Activated naive CD4-positive, alpha-beta T cell treated with anti-CD3 and anti-CD28 coated beads, Interleukin-2, amount 50 U/mL, for 72 hours (primary cell): ENCODE results near the gene OSCP1. TPM values are rescaled to one million over a fixed set of nuclear protein-coding genes. Genes with fewer than 3 reads are reported as not detected.
A peak's percentile ranks its signal among the peaks of the same experiment; 100 is the strongest.

ENCODE experiments used
- ATAC-seq, 2 donors: fragments of 150-1000 bp; cut with Tn5 transposase; 2 replicates each; pipeline ENCODE4 v1.10.0; 2021; ENCODE audit warnings: mild to moderate bottlenecking in 2 of 2, moderate library complexity in 2 of 2
- DNase-seq, 2 donors: peaks; one replicate each; pipeline ENCODE4 v3.0.0; 2021 to 2022; ENCODE audit warnings: low spot score in 2 of 2
- H3K27ac Mint-ChIP-seq, 2 donors: one replicate each; pipeline ENCODE4 v1.8.0; 2022; ENCODE audit warnings: mild to moderate bottlenecking in 2 of 2, mixed read lengths in 2 of 2
- H3K36me3 Mint-ChIP-seq, 2 donors: one replicate each; pipeline ENCODE4 v1.8.0; 2022; ENCODE audit warnings: mixed read lengths in 2 of 2
- H3K9me3 Mint-ChIP-seq, 2 donors: one replicate each; pipeline ENCODE4 v1.8.0; 2022; ENCODE audit warnings: mixed read lengths in 2 of 2
- total RNA-seq, 2 donors: library from RNA; stranded (reverse); gene quantifications; one replicate each; pipeline ENCODE4 v1.2.3, GENCODE V29; 2022

Gene OSCP1
- total RNA-seq, 2 donors from 2014 or later: 1.6 to 4.8 TPM

GRCh38 chr1:36433102-36433501 lies 17.1 kb downstream of the OSCP1 start:
- Mint-ChIP-seq H3K9me3 (no peaks in the 10 kb centered on the region), H3K27ac (no peak overlapping the region), H3K36me3 (no peaks in the 10 kb centered on the region)
- no peak for ATAC-seq
- DNase-seq: no peak

- H3K27ac Mint-ChIP-seq: no peak overlapping the region
- no peak for ATAC-seq
- DNase-seq: no peak
- no peaks in the 10 kb centered on the region for H3K9me3 Mint-ChIP-seq
- no peaks in the 10 kb centered on the region for H3K36me3 Mint-ChIP-seq
Observed at GRCh38 chr1:36432616-36433015, 17.6 kb downstream of the OSCP1 start.

GRCh38 chr1:36425791-36426190 lies 24.5 kb downstream of the OSCP1 start:
- Mint-ChIP-seq H3K36me3 (no peaks in the 10 kb centered on the region), H3K9me3 (no peaks in the 10 kb centered on the region), H3K27ac (no peak overlapping the region)
- peak in 1 of 2 donors; percentile 52 for ATAC-seq
- DNase-seq: no peak

GRCh38 chr1:36421649-36422048 lies 28.6 kb downstream of the OSCP1 start:
- no peaks in the 10 kb centered on the region for H3K36me3 Mint-ChIP-seq
- H3K27ac Mint-ChIP-seq: peak overlapping the region; percentile 89 to 96
- DNase-seq (no peak), ATAC-seq (no peak)
- no peaks in the 10 kb centered on the region for H3K9me3 Mint-ChIP-seq

GRCh38 chr1:36420836-36421317 lies 29.4 kb downstream of the OSCP1 start:
- peak; percentile 98 for ATAC-seq
- Mint-ChIP-seq H3K36me3 (no peaks in the 10 kb centered on the region), H3K27ac (peak overlapping the region; percentile 89 to 96), H3K9me3 (no peaks in the 10 kb centered on the region)
- DNase-seq: peak; percentile 90 to 96

GRCh38 chr1:36420409-36420808 lies 29.8 kb downstream of the OSCP1 start:
- DNase-seq (no peak), ATAC-seq (peak; percentile 14 to 19)
- Mint-ChIP-seq H3K36me3 (no peaks in the 10 kb centered on the region), H3K27ac (peak overlapping the region; percentile 89 to 96), H3K9me3 (no peaks in the 10 kb centered on the region)

- Mint-ChIP-seq H3K27ac (no peak overlapping the region), H3K36me3 (no peaks in the 10 kb centered on the region), H3K9me3 (no peaks in the 10 kb centered on the region)
- DNase-seq: no peak
- ATAC-seq: no peak
Observed at GRCh38 chr1:36419569-36419968, 30.7 kb downstream of the OSCP1 start.

- no peaks in the 10 kb centered on the region for H3K36me3 Mint-ChIP-seq
- ATAC-seq (no peak), DNase-seq (no peak)
- H3K9me3 Mint-ChIP-seq: no peaks in the 10 kb centered on the region
- no peak overlapping the region for H3K27ac Mint-ChIP-seq
Observed at GRCh38 chr1:36419140-36419539, 31.1 kb downstream of the OSCP1 start.

GRCh38 chr1:36417931-36418330 lies 32.3 kb downstream of the OSCP1 start:
- DNase-seq (no peak), ATAC-seq (no peak)
- H3K9me3 Mint-ChIP-seq: no peaks in the 10 kb centered on the region
- no peaks in the 10 kb centered on the region for H3K36me3 Mint-ChIP-seq
- no peak overlapping the region for H3K27ac Mint-ChIP-seq

GRCh38 chr1:36415661-36416326 lies 34.5 kb downstream of the OSCP1 start:
- ATAC-seq (no peak), DNase-seq (no peak)
- Mint-ChIP-seq H3K36me3 (no peaks in the 10 kb centered on the region), H3K27ac (no peak overlapping the region), H3K9me3 (no peaks in the 10 kb centered on the region)

- DNase-seq (no peak), ATAC-seq (no peak)
- Mint-ChIP-seq H3K9me3 (no peaks in the 10 kb centered on the region), H3K27ac (no peak overlapping the region), H3K36me3 (peaks cover 0 to 4% of the 10 kb centered on the region in 2 donors)
Observed at GRCh38 chr1:36414384-36414783, 35.9 kb downstream of the OSCP1 start.

GRCh38 chr1:36411674-36412648 lies 38.3 kb downstream of the OSCP1 start:
- ATAC-seq (peak; percentile 98 to 99), DNase-seq (peak in 1 of 2 donors; percentile 66)
- H3K36me3 Mint-ChIP-seq: peaks cover 0 to 4% of the 10 kb centered on the region in 2 donors
- H3K9me3 Mint-ChIP-seq: no peaks in the 10 kb centered on the region
- H3K27ac Mint-ChIP-seq: peak overlapping the region; percentile 73 to 86

- ATAC-seq (no peak), DNase-seq (no peak)
- Mint-ChIP-seq H3K27ac (no peak overlapping the region), H3K9me3 (no peaks in the 10 kb centered on the region), H3K36me3 (peaks cover 0 to 4% of the 10 kb centered on the region in 2 donors)
Observed at GRCh38 chr1:36408479-36408878, 41.8 kb downstream of the OSCP1 start.

- Mint-ChIP-seq H3K9me3 (no peaks in the 10 kb centered on the region), H3K36me3 (peaks cover 0 to 4% of the 10 kb centered on the region in 2 donors), H3K27ac (no peak overlapping the region)
- no peak for ATAC-seq
- no peak for DNase-seq
Observed at GRCh38 chr1:36406440-36406839, 43.8 kb downstream of the OSCP1 start.

- DNase-seq (no peak), ATAC-seq (no peak)
- no peak overlapping the region for H3K27ac Mint-ChIP-seq
- peaks cover 7% of the 10 kb centered on the region in 2 donors for H3K36me3 Mint-ChIP-seq
- H3K9me3 Mint-ChIP-seq: no peaks in the 10 kb centered on the region
Observed at GRCh38 chr1:36402504-36402890, 47.8 kb downstream of the OSCP1 start.

GRCh38 chr1:36401602-36402503 lies 48.4 kb downstream of the OSCP1 start:
- ATAC-seq (no peak), DNase-seq (no peak)
- Mint-ChIP-seq H3K9me3 (no peaks in the 10 kb centered on the region), H3K27ac (peak overlapping the region in 1 of 2 donors; percentile 76), H3K36me3 (peaks cover 11% of the 10 kb centered on the region in 2 donors)
